Osteocyte (in vitro differentiated cells): ENCODE measurements around the gene MMP20. TPM values are rescaled to one million over a fixed set of nuclear protein-coding genes. Genes with fewer than 3 reads are reported as not detected.
"Not testable (repeated sequence)": the region's sequence is repeated elsewhere in the genome, so short reads cannot be mapped to it uniquely, and the experiment has no call there.

Experiments
- DNase-seq: peaks from one replicate; pipeline ENCODE4 v3.0.0; 2021; ENCODE audit warnings: mixed read lengths; ENCODE audit not compliant: unreplicated experiment; ENCODE audit errors: extremely low spot score
- H3K27ac Mint-ChIP-seq: one replicate; pipeline ENCODE4 v1.8.0; 2021; ENCODE audit warnings: mild to moderate bottlenecking, mixed read lengths; ENCODE audit not compliant: unreplicated experiment
- H3K27me3 Mint-ChIP-seq: one replicate; pipeline ENCODE4 v1.8.0; 2021; ENCODE audit warnings: mixed read lengths; ENCODE audit not compliant: unreplicated experiment
- H3K36me3 Mint-ChIP-seq: one replicate; pipeline ENCODE4 v1.8.0; 2021; ENCODE audit warnings: mixed read lengths; ENCODE audit not compliant: unreplicated experiment
- H3K4me1 Mint-ChIP-seq: one replicate; pipeline ENCODE4 v1.8.0; 2021; ENCODE audit warnings: mixed read lengths; ENCODE audit not compliant: unreplicated experiment
- H3K4me3 Mint-ChIP-seq: one replicate; pipeline ENCODE4 v1.8.0; 2021; ENCODE audit warnings: mild to moderate bottlenecking, moderate library complexity, mixed read lengths; ENCODE audit not compliant: unreplicated experiment
- H3K9me3 Mint-ChIP-seq: one replicate; pipeline ENCODE4 v1.8.0; 2021; ENCODE audit warnings: mixed read lengths; ENCODE audit not compliant: unreplicated experiment
- CTCF ChIP-seq: fragments of 200-600 bp; sonication (generic); IDR thresholded peaks from 2 replicates; pipeline ENCODE4 v1.5.0; 2021; ENCODE audit warnings: antibody characterized with exemption, mild to moderate bottlenecking, moderate library complexity
- total RNA-seq: library from RNA; stranded (reverse); gene quantifications from 2 replicates; pipeline ENCODE4 v1.2.1, GENCODE V29; 2021

The MMP20 gene
- total RNA-seq, 1 donor from 2014 or later = not detected

DNA sequence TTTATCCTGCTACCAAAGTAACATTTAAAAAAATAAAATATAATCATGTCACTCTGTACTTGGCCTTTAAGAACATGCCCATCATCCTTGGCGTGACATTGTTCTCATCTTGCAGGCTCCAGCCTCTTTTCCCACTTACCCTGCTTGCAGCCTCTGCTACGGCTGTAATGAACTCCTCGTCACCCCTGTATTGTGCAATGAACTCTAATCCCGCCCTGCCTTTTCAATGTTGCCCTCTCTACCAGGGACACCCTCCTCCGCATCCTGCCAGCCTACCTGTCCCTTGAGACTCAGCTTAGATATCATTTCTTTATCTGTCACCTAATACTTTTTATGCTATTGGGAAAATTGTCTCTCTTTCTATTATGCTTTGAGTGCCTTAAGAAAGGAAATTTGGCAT is 12.6 kb upstream of the MMP20 start:
- Mint-ChIP-seq H3K27me3 (peaks cover 4% of the 10 kb centered on the region), H3K36me3 (no peaks in the 10 kb centered on the region), H3K4me1 (peaks cover 5% of the 10 kb centered on the region), H3K4me3 (no peak overlapping the region), H3K27ac (no peak overlapping the region), H3K9me3 (no peaks in the 10 kb centered on the region)
- no peak for TF ChIP-seq CTCF
- DNase-seq = no peak

GRCh38 chr11:102633385-102634026 is 8.4 kb upstream of the MMP20 start:
- Mint-ChIP-seq H3K4me3 (no peak overlapping the region), H3K36me3 (no peaks in the 10 kb centered on the region), H3K27ac (no peak overlapping the region), H3K4me1 (peaks cover 6% of the 10 kb centered on the region), H3K9me3 (no peaks in the 10 kb centered on the region), H3K27me3 (peaks cover 7% of the 10 kb centered on the region)
- no peak for TF ChIP-seq CTCF
- no peak for DNase-seq

DNA sequence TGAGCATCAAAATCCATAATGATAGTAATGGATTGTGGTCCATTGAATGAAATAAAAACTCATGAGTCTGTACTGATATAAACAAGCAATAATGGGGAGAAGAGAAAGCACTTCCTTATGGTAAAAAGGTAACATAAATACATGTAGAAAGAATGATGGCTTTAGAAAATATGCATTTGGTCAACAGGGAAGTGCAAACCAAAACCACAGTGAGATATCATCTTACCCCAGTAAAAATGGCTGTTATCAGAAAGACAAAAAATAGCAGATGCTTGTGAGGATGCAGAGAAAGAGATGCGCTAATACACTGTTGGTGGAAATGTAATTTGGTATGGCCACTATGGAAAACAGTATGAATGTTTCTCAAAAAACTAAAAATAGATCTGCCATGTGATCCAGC is 6.9 kb upstream of the MMP20 start:
- no peaks in the 10 kb centered on the region for H3K9me3 Mint-ChIP-seq
- H3K36me3 Mint-ChIP-seq = no peaks in the 10 kb centered on the region
- no peak for TF ChIP-seq CTCF
- no peak overlapping the region for H3K27ac Mint-ChIP-seq
- peaks cover 8% of the 10 kb centered on the region for H3K27me3 Mint-ChIP-seq
- no peak for DNase-seq
- peaks cover 6% of the 10 kb centered on the region for H3K4me1 Mint-ChIP-seq
- no peak overlapping the region for H3K4me3 Mint-ChIP-seq

DNA sequence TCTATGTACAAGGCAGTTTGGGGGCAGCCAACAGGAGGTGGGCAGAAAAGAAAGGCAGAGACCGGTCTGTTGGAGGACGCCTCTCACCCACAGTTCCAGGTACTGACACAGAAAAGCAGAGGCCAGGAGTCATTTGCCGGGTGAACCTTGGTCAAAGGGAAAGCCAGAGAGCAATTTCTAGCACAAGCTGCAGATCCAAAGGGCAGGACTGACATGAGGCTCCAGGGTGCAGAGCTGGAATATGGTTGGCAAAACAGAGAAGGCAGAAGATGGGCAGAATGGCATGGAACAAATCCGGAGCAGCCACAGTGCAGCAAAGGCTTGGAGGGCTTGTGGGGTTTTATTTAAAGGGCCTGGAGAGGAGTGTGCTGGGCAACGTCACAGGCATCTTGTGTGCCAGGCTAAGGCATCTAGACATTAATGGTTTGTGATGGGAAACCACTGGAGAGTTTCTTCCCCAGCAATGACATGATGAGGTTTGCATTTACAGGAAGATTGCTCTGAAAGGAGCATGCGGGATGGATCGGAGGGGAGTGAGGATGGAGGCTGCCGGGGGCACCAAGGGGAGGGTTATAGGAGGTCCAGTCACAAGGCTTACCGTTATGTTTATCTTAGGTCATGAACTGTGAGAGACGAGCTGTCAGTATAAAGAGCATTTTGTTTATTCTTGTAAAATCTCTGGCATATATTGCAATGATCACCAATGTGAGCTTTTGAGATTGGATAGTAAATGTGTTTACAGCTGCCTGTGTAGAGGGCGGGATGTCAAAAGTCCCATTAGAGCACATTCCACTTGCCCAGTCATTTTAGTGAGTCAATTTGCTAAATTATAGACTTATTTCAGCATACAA is 5.7 kb upstream of the MMP20 start:
- H3K27ac Mint-ChIP-seq = no peak overlapping the region
- no peaks in the 10 kb centered on the region for H3K36me3 Mint-ChIP-seq
- DNase-seq = no peak
- H3K4me1 Mint-ChIP-seq = peaks cover 6% of the 10 kb centered on the region
- TF ChIP-seq CTCF = no peak
- no peak overlapping the region for H3K4me3 Mint-ChIP-seq
- H3K9me3 Mint-ChIP-seq = no peaks in the 10 kb centered on the region
- H3K27me3 Mint-ChIP-seq = peaks cover 8% of the 10 kb centered on the region

- not testable (repeated sequence) for H3K27ac Mint-ChIP-seq, H3K9me3 Mint-ChIP-seq, H3K27me3 Mint-ChIP-seq, DNase-seq, H3K4me3 Mint-ChIP-seq, H3K4me1 Mint-ChIP-seq, H3K36me3 Mint-ChIP-seq
Observed at GRCh38 chr11:102629908-102630307, 4.8 kb upstream of the MMP20 start.
